H1 (cell line): ENCODE data around the gene ZFP57. TPM values are rescaled to one million over a fixed set of nuclear protein-coding genes. Genes with fewer than 3 reads are reported as not detected.

Source experiments
- CTCF ChIA-PET: fragments of 300-600 bp; sonication (Branson Sonifier 250); formaldehyde crosslinking; loops from one replicate; lab custom pipeline; 2021; ENCODE audit not compliant: partially characterized antibody; lab: Charles Lee
- POLR2A ChIA-PET: fragments of 300-600 bp; sonication (Branson Sonifier 250); formaldehyde crosslinking; loops from one replicate; lab custom pipeline; 2021; ENCODE audit warnings: inconsistent platforms; ENCODE audit not compliant: partially characterized antibody; lab: Charles Lee
- DNase-seq, 2 experiments: peaks; one replicate each; pipeline versions ENCODE4 v3.0.0 to v3.0.0-alpha.2; 2010 to 2022; ENCODE audit warnings: low spot score in 2 of 2, low read depth in 1 of 2, mixed read lengths in 1 of 2
- FAIRE-seq: peaks from 2 replicates; lab custom pipeline; 2011; peaks lifted over from hg19 to GRCh38; lab: Jason Lieb, UNC
- H2AFZ ChIP-seq: 2 replicates; pipeline ENCODE4 v1.8.1; 2012; ENCODE audit warnings: low read length, inconsistent platforms
- H2AK5ac ChIP-seq: 2 replicates; pipeline ENCODE4 v1.6.1; 2013; ENCODE audit warnings: low read depth, low read length
- H2BK120ac ChIP-seq: replicated peaks from 2 replicates; pipeline ENCODE3; 2013; ENCODE audit warnings: low read depth, low read length, inconsistent platforms
- H2BK12ac ChIP-seq: 2 replicates; pipeline ENCODE4 v1.6.1; 2013; ENCODE audit warnings: low read depth, low read length
- H2BK15ac ChIP-seq: 2 replicates; pipeline ENCODE4 v1.6.1; 2013; ENCODE audit warnings: low read length
- H2BK20ac ChIP-seq: 2 replicates; pipeline ENCODE4 v1.6.1; 2013; ENCODE audit warnings: low read length
- H2BK5ac ChIP-seq: 2 replicates; pipeline ENCODE4 v1.6.1; 2013; ENCODE audit warnings: low read depth, low read length
- H3K14ac ChIP-seq: 2 replicates; pipeline ENCODE4 v1.6.1; 2013; ENCODE audit warnings: inconsistent platforms; ENCODE audit not compliant: insufficient read length
- H3K18ac ChIP-seq: 2 replicates; pipeline ENCODE4 v1.6.1; 2013; ENCODE audit warnings: low read length; ENCODE audit errors: extremely low read depth
- H3K23ac ChIP-seq: 2 replicates; pipeline ENCODE4 v1.6.1; 2013; ENCODE audit warnings: inconsistent platforms; ENCODE audit not compliant: insufficient read length
- H3K23me2 ChIP-seq: 2 replicates; pipeline ENCODE4 v1.6.1; 2013; ENCODE audit warnings: low read depth, low read length
- H3K27ac ChIP-seq: 2 replicates; pipeline ENCODE4 v1.6.1; 2011; ENCODE audit warnings: low read depth, low read length, inconsistent platforms
- H3K27me3 ChIP-seq, 4 experiments: replicated peaks in 1 of 4; 1 replicate in 1 of 4; 2 replicates in 3 of 4; pipeline versions ENCODE4 v1.6.1 to v1.8.1; 2011 to 2013; ENCODE audit warnings: low read length in 3 of 4, mild to moderate bottlenecking in 3 of 4, inconsistent platforms in 2 of 4, mixed read lengths in 2 of 4, moderate library complexity in 1 of 4; ENCODE audit not compliant: control insufficient read depth in 3 of 4, insufficient read depth in 3 of 4; ENCODE audit errors: extremely low read depth in 1 of 4
- H3K36me3 ChIP-seq, 4 experiments: 2 replicates each; pipeline versions ENCODE4 v1.6.1 to v1.8.1; 2011 to 2013; ENCODE audit warnings: mild to moderate bottlenecking in 4 of 4, low read length in 3 of 4, moderate library complexity in 2 of 4, control low read depth in 1 of 4, inconsistent platforms in 1 of 4; ENCODE audit not compliant: insufficient read depth in 4 of 4, control insufficient read depth in 2 of 4
- H3K4ac ChIP-seq: replicated peaks from 2 replicates; pipeline ENCODE3; 2013; ENCODE audit warnings: low read length, low read depth, mixed read lengths, inconsistent platforms; ENCODE audit not compliant: insufficient read length
- H3K4me1 ChIP-seq, 4 experiments: replicated peaks in 1 of 4; 1 replicate in 1 of 4; 2 replicates in 3 of 4; pipeline versions ENCODE4 v1.6.1 to v1.8.1; 2011 to 2013; ENCODE audit warnings: low read length in 3 of 4, inconsistent platforms in 2 of 4, mixed read lengths in 1 of 4; ENCODE audit not compliant: insufficient read depth in 4 of 4, control insufficient read depth in 3 of 4
- H3K4me2 ChIP-seq, 2 experiments: 2 replicates each; pipeline versions ENCODE4 v1.6.1 to v1.8.1; 2011 to 2013; ENCODE audit warnings: low read depth in 2 of 2, low read length in 2 of 2, control low read depth in 1 of 2, inconsistent platforms in 1 of 2, mild to moderate bottlenecking in 1 of 2; ENCODE audit not compliant: insufficient read depth in 1 of 2
- H3K4me3 ChIP-seq, 4 experiments: fragments of 200-600, 300-600 bp in 1 of 4; sonication (generic), shearing (Covaris generic), sonication (Bioruptor Twin) in 1 of 4; 2 replicates each; pipeline versions ENCODE4 v1.5.1 to v1.8.1; 2011 to 2016; ENCODE audit warnings: low read length in 4 of 4, low read depth in 3 of 4, control low read depth in 2 of 4, inconsistent platforms in 2 of 4, mild to moderate bottlenecking in 2 of 4, mixed read lengths in 1 of 4, moderate library complexity in 1 of 4; ENCODE audit not compliant: insufficient read depth in 2 of 4; ENCODE audit errors: extremely low read depth in 1 of 4
- H3K56ac ChIP-seq: replicated peaks from 2 replicates; pipeline ENCODE3; 2013; ENCODE audit warnings: low read depth, mild to moderate bottlenecking, mixed read lengths, low read length, inconsistent platforms; ENCODE audit not compliant: insufficient read length
- H3K79me1 ChIP-seq: 2 replicates; pipeline ENCODE4 v1.6.1; 2013; ENCODE audit warnings: low read depth, low read length, control low read depth
- H3K79me2 ChIP-seq, 2 experiments: 2 replicates each; pipeline versions ENCODE4 v1.6.1 to v1.8.1; 2012 to 2013; ENCODE audit warnings: low read length in 2 of 2, mild to moderate bottlenecking in 2 of 2, inconsistent platforms in 1 of 2; ENCODE audit not compliant: insufficient read depth in 2 of 2, control insufficient read depth in 1 of 2
- H3K9ac ChIP-seq, 4 experiments: replicated peaks in 1 of 4; 1 replicate in 1 of 4; 2 replicates in 3 of 4; pipeline versions ENCODE4 v1.6.1 to v1.8.1; 2011 to 2013; ENCODE audit warnings: low read depth in 3 of 4, low read length in 3 of 4, control low read depth in 2 of 4, mild to moderate bottlenecking in 2 of 4, moderate library complexity in 2 of 4, inconsistent platforms in 1 of 4; ENCODE audit errors: extremely low read depth in 1 of 4
- H3K9me3 ChIP-seq, 2 experiments: 2 replicates each; pipeline versions ENCODE4 v1.6.1 to v1.8.1; 2012 to 2013; ENCODE audit warnings: mild to moderate bottlenecking in 2 of 2, moderate library complexity in 2 of 2, control low read depth in 1 of 2, inconsistent platforms in 1 of 2, low read depth in 1 of 2, low read length in 1 of 2, mixed read lengths in 1 of 2; ENCODE audit not compliant: insufficient read depth in 2 of 2
- H4K20me1 ChIP-seq, 2 experiments: replicated peaks in 1 of 2; 2 replicates each; pipeline versions ENCODE3 to v1.8.1; 2011 to 2013; ENCODE audit warnings: inconsistent platforms in 2 of 2, low read length in 2 of 2, mild to moderate bottlenecking in 1 of 2; ENCODE audit not compliant: insufficient read depth in 2 of 2, control insufficient read depth in 1 of 2
- H4K5ac ChIP-seq: 2 replicates; pipeline ENCODE4 v1.6.1; 2013; ENCODE audit warnings: low read length, low read depth, mixed read lengths, inconsistent platforms; ENCODE audit not compliant: insufficient read length
- H4K8ac ChIP-seq: 2 replicates; pipeline ENCODE4 v1.8.0; 2013; ENCODE audit warnings: mild to moderate bottlenecking, moderate library complexity, low read length, inconsistent platforms; ENCODE audit not compliant: insufficient read depth; ENCODE audit errors: extremely low read depth
- H4K91ac ChIP-seq: replicated peaks from 2 replicates; pipeline ENCODE3; 2013; ENCODE audit warnings: low read length, mixed read lengths, inconsistent platforms; ENCODE audit not compliant: insufficient read length
- BACH1 ChIP-seq: IDR thresholded peaks from 2 replicates; pipeline ENCODE4 v1.6.1; 2012; ENCODE audit warnings: low read length, improper control_type of control experiment
- CREB1 ChIP-seq: IDR thresholded peaks from 2 replicates; pipeline ENCODE4 v1.6.1; 2012; ENCODE audit warnings: inconsistent platforms
- KDM4A ChIP-seq: IDR thresholded peaks from one replicate; pipeline ENCODE4 v1.7.1; 2012; ENCODE audit warnings: low read depth, mild to moderate bottlenecking, moderate library complexity, low read length, inconsistent platforms; ENCODE audit not compliant: severe bottlenecking
- NANOG ChIP-seq: IDR thresholded peaks from 2 replicates; pipeline ENCODE4 v1.6.1; 2011; ENCODE audit warnings: low read length, low read depth, mild to moderate bottlenecking, inconsistent platforms; ENCODE audit not compliant: insufficient read depth, poor library complexity, severe bottlenecking
- PHF8 ChIP-seq: fragments of 200-600 bp; sonication (generic); conservative IDR thresholded peaks from 2 replicates; pipeline ENCODE4 v1.7.1; 2012; ENCODE audit warnings: low read depth, mild to moderate bottlenecking, inconsistent platforms, low read length, moderate library complexity
- RFX5 ChIP-seq: IDR thresholded peaks from 2 replicates; pipeline ENCODE4 v1.6.1; 2011; ENCODE audit warnings: low read depth, low read length, improper control_type of control experiment, borderline replicate concordance
- SP1 ChIP-seq: IDR thresholded peaks from 2 replicates; pipeline ENCODE4 v1.6.1; 2011; ENCODE audit warnings: low read depth, low read length
- WGBS, 2 experiments: shearing (Covaris generic) in 1 of 2; methylation state at CpG; one replicate each; pipeline versions ENCODE4 v1.1.6 to v1.1.7; 2013 to 2015; ENCODE audit warnings: low lambda C conversion rate in 2 of 2, mixed read lengths in 2 of 2, inconsistent platforms in 1 of 2, low coverage in 1 of 2, missing lambda C conversion rate in 1 of 2; ENCODE audit not compliant: insufficient replicate concordance in 2 of 2, insufficient coverage in 1 of 2, insufficient read length in 1 of 2; ENCODE audit errors: extremely low coverage in 1 of 2, missing lambda C conversion rate in 1 of 2; 5-methylcytosine and 5-hydroxymethylcytosine counted together
- polyA plus RNA-seq, 7 experiments: library from polyadenylated mRNA; depleted of rRNA in 3 of 7; stranded (reverse) in 5 of 7; unstranded in 2 of 7; fragments of >200 nt in 5 of 7; fragments of 200-250 nt in 2 of 7; gene quantifications; 1 replicate in 5 of 7; 2 replicates in 1 of 7; 4 replicates in 1 of 7; pipeline versions ENCODE4 v1.2.1 to v1.2.3, GENCODE V29; 2011 to 2013; ENCODE audit warnings: missing spikeins in 2 of 7, mixed read lengths in 2 of 7
- total RNA-seq: library from RNA; stranded (reverse); fragmentation: NEBNext Ultra II Directional; extraction: Animal tissue kit (Norgen Biotek cat#: 25700); gene quantifications from 2 replicates; pipeline ENCODE4 v1.2.1, GENCODE V29; 2021
- TF ChIP-seq, protein P1 (sequence below): IDR thresholded peaks from 2 replicates; pipeline ENCODE4 v1.6.1; 2012; ENCODE audit warnings: low read length, inconsistent platforms

ZFP57 gene
- total and polyA plus RNA-seq, 2 of the 8 experiments (the other 6 are each of a cell fraction or from before 2014, with no cell fraction given) = 0.85 to 1.2 TPM

GRCh38 chr6:29723262-29723665, 42.3 kb upstream of the ZFP57 start, which contains the start of gene HLA-F:
Gene HLA-F, plus strand, starts transcription at chr6:29723434. Its CDS starts 30 bp downstream, at chr6:29723464.
- WGBS, 2 experiments = 3% methylated on average over 19 of the region's 26 CpGs; no CpG with 5 or more reads in 1 of the 2 experiments
- H2AFZ ChIP-seq = peak within 1 kb of the TSS; percentile 94; the same call in 1 of the 2 replicates
- POLR2A ChIA-PET = no interaction called here

More at GRCh38 chr6:29723262-29723665, 42.3 kb upstream of the ZFP57 start, which contains the start of gene HLA-F:
- Histone ChIP-seq H3K18ac (no peak within 1 kb of the TSS; the same call in 1 of the 2 replicates), H2BK20ac (no peak within 1 kb of the TSS), H3K23me2 (peaks cover 10% of the 10 kb centered on the region; the same call in 1 of the 2 replicates), H3K4me1 (peaks cover 0 to 6% (median under 1%) of the 10 kb centered on the region in 4 experiments; a peak in 3 of 7 replicates), H3K27me3 (peaks cover 10 to 34% (median 30%) of the 10 kb centered on the region in 4 experiments), H4K5ac (no peak within 1 kb of the TSS), H4K91ac (peak within 1 kb of the TSS; percentile 40), H4K20me1 (no peaks in the 10 kb centered on the region), H3K4ac (no peak within 1 kb of the TSS), H3K36me3 (no peaks in the 10 kb centered on the region), H3K23ac (no peak within 1 kb of the TSS), H3K79me1 (no peaks in the 10 kb centered on the region), H2AK5ac (no peak within 1 kb of the TSS; the same call in 1 of the 2 replicates), H4K8ac (no peak within 1 kb of the TSS; the same call in 1 of the 2 replicates), H3K4me3 (peak within 1 kb of the TSS; percentile 59 to 79 (median 70)), H2BK120ac (no peak within 1 kb of the TSS), H2BK12ac (peak within 1 kb of the TSS; percentile 19; the same call in 1 of the 2 replicates), H3K4me2 (peak within 1 kb of the TSS; percentile 68 to 89), H2BK15ac (no peak within 1 kb of the TSS), H3K79me2 (no peaks in the 10 kb centered on the region), H2BK5ac (no peak within 1 kb of the TSS), H3K9ac (no peak within 1 kb of the TSS), H3K9me3 (no peaks in the 10 kb centered on the region), H3K56ac (no peak within 1 kb of the TSS), H3K14ac (no peak within 1 kb of the TSS), H3K27ac (no peak within 1 kb of the TSS)
- DNase-seq = peak in 1 of 2 experiments; percentile 83
- CTCF ChIA-PET = no interaction called here
- TF ChIP-seq SP1 (peak; percentile 71), KDM4A (peak; percentile 97), PHF8 (0 out of 2 replicates have a peak, but pooled peaks have one; percentile 53), RFX5 (peak; percentile 97), BACH1 (peak; percentile 63; the same call in 1 of the 2 replicates), CREB1 (peak; percentile 92), NANOG (no peak)
- TF ChIP-seq, protein P1, sequence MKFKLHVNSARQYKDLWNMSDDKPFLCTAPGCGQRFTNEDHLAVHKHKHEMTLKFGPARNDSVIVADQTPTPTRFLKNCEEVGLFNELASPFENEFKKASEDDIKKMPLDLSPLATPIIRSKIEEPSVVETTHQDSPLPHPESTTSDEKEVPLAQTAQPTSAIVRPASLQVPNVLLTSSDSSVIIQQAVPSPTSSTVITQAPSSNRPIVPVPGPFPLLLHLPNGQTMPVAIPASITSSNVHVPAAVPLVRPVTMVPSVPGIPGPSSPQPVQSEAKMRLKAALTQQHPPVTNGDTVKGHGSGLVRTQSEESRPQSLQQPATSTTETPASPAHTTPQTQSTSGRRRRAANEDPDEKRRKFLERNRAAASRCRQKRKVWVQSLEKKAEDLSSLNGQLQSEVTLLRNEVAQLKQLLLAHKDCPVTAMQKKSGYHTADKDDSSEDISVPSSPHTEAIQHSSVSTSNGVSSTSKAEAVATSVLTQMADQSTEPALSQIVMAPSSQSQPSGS = no peak
- no peak for FAIRE-seq
